CD4-positive, alpha-beta T cell treated with Interferon gamma for 1 hour (primary cell): ENCODE data around the gene CYTH4.

Experiments used
- DNase-seq: peaks from one replicate; pipeline ENCODE4 v3.0.0-alpha.2; 2020

The CYTH4 gene

DNA sequence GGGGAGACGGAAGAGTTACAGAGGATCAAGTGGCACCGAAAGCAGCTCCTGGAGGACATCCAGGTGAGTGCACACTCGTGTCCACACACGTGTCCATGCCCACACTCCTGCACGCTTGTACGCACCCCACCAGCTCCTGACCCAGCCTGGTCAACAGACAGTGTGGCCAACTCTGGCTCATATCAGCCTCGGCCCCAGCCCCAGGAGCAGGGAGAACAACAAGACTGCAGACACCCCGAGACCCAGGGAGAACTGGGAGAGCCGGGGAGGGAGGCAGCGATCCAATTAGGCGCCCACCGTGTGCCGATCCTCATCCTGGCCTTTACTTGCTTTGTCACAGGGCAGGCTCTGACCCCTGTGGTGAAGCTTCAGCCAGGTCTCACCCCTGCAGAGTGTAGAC lies 10.3 kb downstream of the CYTH4 start:
- DNase-seq = no peak

DNA sequence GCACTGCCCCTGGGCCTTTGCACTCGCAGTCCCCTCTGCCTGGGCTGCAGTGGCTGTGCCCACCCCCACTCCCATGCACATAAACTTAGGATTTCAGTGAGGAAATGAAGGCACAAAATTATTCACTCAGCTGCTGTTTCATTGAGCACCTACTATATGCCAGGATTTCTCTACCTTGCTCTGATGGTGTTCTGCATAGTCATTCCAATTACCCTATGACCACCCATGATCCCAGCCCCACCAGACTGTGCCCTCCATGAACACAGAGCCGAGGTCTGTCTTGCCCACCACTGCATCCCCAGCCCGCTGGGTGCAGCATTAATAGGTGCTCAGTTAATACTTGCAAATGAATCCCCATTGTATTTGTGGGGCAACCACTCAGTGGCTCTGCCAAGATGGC lies 10.9 kb downstream of the CYTH4 start:
- no peak for DNase-seq

DNA sequence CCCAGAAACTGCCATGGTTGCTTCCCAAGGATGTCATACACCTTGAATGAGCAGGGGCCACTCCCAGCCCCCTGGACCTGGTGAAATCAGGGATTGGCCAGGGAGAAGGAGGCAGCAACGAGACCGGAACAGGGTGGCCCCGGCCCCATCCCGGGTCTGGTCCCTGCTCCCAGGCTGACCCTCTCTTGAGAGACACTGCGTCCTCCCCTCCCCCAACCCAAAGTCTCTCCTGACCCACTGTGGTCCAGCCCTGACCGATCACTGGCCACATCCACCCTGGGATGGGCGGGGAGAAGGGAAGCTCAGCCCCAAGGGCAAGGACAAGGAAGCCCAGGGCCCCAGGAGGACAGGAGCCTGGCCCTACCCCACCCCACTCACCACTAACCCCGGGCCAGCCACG lies 12.4 kb downstream of the CYTH4 start:
- DNase-seq = no peak

DNA sequence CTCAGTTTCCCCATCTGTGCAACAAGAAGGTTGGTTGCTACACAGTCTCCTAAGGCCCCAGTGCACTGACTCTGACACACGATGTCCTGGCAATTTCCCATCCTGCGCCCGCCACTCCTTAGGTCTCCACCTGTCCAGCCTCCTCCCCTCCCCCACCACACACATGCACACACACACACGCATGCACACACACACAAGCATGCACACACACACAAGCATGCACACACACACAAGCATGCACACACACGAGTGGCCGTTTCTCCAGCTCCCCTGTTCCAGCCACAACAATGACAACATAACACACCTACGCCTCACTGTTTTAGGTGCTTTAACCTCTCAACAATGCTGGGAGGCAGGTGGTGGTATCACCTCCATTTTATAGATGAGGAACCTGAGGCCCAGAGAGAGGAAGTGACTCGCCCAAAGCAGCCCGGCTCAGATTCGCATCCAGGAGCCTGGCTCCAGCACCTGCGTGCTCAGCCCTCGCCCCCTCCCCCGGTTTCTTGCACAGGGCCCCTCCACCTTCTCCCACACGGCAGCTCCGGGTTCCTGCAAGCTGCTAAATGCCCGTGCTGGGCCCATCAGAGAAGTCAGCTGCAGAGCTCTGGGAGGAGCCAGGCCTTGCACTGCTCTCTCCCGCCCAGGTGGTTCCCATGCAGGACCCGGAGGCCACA lies 13.0 kb downstream of the CYTH4 start:
- DNase-seq = no peak

DNA sequence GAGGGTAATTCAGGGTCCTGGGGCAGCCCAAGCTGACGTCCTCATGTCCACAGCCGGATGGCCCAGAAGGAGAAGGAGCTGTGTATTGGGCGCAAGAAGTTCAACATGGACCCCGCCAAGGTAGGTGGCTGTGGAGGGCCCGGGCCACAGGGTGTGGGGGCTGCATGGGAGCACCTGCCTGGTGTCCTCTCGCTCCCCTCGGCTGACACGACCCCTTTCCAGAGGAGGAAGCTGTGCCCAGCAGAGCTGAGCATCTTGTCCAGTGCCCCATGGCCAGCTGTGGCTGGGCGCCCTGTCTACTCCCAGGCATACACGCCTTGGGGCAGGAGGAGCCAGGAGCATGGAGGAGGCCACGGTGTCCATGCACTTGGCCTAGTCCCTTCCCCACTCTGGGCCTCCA lies 13.6 kb downstream of the CYTH4 start:
- no peak for DNase-seq

DNA sequence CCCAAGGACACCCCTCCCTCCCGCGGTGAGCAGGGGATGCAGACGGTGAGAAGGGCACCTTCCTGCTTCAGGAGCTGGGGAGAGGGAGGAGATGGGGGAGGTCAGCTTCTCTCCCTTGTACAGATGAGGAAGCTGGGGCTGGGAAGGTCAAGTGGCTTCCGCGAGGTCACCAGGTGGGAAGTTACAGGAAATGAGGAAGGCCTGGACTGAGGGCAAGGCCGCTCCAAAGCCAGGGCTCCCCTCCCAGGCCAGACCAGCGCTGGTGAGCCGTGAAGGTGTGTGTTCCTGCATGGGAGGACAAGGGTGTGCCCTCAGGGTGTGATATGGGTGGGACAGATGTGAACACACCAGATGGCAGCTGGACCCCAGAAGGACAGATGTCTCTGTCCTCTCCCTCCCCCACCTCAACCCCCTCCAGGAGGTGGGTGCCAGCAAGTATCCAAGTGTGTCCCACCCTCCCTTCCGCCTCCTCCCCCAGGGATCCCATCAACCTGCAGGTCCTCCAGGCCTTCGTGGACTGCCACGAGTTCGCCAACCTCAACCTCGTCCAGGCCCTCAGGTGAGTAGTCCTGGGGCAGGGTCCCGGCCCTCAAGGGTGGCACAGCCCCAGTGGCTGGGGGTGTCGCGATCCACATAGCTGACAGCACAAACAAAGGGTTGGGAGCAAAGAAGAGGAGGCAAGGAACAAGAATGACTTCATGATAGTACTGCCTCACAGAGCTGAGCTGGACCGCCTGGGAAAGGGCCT lies 16.6 kb downstream of the CYTH4 start:
- DNase-seq = peak; percentile 20

DNA sequence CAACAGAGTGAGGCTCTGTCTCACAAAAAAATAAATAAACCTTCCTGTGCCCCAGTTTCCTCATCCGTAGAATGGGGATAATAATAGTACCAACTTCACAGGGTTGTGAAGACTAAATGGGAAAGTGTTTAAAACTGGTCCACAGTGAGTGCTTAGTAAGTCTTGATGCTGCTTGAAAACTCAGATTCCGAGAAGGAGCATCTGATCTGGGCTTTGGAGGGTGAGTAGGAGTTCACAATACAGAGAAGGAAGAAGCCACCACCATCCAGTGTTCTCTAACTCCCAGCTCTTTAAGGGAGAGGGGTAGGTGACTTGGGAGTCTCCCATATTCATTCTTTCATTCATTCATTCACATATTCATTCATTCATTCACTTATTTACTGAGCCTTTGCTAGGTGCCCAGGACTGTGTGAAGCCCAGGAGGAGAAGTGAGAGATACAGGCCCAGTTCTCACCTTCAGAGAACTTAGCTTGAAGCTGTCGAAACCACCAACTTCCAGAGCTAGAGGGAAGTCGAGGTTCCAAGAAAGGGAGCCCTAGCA lies 17.7 kb downstream of the CYTH4 start:
- no peak for DNase-seq

DNA sequence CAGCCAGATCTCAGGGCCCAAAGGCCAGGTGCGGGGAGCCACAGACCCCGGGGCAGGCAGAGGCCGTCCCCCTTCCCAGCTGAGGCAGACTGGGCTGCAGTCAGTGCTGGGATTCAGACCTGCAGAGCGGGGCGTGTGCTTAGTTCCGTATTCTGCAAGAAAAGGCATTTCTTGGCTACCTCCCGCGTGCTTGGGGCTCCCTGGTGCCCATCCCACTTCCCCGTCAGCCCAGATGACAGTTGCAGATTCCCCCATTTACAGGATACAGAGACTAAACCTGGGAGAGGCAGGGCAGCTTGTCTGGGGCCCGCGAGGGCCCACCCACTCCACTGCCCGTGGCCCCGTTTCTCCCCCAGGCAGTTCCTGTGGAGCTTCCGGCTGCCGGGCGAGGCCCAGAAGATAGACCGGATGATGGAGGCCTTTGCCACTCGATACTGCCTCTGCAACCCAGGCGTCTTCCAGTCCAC lies 18.3 kb downstream of the CYTH4 start:
- peak; percentile 31 for DNase-seq

DNA sequence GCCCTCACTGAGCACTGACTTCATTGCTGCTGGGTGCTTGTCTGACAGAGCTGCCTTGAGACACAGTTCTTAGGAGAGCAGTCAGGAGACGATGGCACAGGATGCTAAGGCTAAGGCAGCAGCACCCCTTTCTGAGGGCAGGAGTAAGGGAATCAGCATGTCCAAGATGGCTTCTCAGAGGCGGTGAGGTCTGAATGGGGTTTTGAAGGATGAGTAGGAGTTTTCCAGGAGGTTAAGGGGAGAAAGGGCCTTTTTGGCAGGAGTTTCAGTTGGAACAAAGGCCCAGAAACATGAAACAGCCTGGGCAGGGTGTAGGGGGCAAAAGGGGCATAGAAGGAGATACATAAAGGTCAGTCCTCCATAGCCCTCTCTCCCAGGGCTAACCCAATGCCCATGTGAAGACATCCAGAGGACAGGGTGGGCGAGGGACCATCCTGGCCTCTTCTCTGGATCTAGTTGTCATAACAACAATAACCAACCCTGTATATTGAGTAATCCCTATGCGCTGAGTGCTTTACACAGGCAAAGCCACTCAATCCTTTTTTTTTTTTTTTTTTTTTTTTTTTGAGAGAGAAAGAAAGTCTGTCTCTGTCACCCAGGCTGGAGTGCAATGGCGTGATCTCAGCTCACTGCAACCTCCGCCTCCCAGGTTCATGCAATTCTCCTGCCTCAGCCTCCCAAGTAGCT lies 19.0 kb downstream of the CYTH4 start:
- no peak for DNase-seq

DNA sequence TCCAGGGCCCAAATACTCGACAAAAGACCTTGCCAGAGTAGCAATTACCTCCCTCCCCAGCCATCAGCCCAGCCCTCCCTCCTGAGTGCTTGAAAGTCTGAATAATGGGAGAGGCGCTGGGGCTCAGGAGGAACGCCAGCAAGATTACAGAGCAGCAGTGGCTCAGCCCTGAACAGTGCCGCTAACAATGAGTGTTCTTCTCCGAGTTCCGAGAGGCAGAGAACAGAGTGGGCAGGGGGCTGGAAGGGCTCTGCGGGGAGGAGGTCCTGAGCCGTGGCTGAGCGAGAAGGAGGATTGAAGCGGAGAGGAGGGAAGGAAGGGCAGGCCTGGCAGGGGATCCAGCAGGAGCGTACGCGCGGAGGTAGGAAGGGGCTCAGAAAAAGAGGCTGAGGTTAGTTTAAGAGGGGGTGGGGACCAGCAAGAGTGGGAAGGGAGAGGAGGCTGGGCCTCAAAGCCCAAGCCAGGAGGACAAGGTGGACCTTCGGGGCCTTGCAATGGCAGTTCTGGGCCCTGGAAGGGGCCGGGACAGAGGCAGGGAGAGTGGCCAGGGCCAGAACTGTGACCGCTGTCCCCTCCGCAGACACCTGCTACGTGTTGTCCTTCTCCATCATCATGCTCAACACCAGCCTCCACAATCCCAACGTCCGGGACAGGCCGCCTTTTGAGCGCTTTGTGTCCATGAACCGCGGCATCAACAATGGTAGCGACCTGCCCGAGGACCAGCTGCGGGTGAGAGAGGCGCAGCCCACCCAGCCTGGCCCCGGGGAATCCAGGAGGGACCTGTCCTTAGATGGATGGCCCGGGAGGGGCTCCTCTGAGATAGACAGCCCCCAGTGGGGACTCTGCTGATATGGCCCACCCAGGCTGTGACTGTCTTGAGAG lies 20.6 kb downstream of the CYTH4 start:
- no peak for DNase-seq

DNA sequence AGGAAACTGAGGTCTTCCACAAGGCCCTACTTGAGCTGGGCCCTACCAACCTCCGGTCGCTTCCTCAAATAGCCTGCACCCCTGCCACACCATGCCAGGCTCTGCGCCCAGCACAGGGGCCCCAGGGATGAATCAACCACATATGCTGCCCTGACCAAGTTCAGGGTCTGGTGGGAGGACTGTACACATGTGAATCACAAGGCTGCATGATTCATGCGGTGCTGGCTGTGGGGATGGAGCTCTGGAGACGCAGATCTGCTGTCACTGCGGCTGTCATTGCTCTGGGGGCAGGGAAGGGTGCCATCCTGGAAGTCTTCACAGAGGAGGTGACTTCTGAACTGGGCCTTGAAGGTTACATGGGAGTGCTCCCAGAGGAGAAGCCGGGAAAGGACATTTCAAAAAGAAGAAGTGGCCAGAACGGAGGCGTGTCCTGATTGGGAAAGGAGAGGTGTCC lies 21.5 kb downstream of the CYTH4 start:
- DNase-seq = peak; percentile 73

DNA sequence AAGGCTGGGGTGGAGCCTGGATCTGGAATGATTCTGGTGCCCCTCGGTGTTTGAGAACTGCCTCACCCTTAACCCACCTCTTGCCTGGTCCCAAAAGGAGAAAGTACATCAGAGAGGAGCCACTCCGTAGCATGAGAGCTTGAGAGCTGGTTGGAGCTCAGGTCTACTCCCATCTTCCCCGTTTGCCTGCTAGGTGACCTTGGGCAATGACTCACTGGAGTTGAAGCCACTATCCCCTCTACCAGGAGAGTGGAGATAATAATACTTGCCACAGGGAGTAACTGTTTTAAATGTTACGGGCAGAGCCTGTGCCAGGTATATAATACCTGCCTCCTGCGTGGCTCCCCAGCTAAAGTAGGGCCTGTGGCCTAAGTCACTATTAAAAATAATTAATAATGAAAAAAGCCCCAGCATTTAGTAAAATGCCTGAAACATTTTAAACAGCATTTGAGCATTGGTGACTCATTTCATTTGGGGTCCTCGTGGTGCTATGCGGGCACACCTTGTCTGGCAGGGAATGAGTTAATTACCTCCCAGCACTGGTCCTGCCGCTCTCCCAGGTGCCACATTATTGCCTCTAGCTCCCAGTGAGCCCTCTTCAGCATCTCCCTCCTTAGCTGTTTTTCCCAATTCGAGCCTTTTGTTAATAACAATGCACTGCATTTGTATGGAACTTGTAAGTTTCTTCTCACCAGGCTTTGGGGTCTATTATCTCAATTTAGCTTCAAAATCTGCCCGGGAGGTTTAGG lies 22.5 kb downstream of the CYTH4 start:
- no peak for DNase-seq

DNA sequence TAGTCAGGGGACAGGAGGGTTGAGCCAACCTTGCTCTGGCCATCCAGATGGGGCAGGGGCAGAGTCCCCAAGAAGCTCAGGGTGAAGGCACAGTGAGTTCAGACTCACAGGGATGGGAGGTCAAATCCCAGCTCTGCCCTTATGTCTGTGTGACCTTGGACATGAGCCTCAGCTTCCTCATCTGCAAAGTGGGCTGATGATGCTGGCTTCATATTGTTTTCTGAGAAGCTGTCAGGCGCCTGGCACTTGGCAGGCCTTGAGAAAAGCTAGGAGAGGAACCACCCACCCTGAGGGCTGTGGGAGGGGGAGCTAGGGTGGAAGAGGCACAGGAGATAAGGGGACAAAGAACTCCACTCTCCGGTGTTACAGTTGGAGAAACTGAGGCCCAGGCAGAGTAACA lies 23.6 kb downstream of the CYTH4 start:
- no peak for DNase-seq

DNA sequence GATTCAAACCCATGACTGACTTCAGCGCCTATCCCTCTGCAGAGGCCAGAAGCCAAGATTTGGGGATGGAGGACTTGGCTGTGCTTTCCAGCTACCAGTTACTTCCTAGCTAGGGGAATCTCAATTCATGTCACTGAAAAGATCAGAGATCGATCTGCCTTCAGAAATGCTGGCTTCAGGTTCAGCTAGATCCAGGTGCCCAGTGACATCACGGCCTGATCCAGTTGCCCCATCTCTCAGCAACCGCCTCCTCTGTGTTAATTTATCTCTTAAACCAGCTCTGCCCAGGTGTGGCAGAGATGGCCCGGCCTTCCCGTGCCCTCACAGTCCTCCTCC lies 24.2 kb downstream of the CYTH4 start:
- DNase-seq = no peak

DNA sequence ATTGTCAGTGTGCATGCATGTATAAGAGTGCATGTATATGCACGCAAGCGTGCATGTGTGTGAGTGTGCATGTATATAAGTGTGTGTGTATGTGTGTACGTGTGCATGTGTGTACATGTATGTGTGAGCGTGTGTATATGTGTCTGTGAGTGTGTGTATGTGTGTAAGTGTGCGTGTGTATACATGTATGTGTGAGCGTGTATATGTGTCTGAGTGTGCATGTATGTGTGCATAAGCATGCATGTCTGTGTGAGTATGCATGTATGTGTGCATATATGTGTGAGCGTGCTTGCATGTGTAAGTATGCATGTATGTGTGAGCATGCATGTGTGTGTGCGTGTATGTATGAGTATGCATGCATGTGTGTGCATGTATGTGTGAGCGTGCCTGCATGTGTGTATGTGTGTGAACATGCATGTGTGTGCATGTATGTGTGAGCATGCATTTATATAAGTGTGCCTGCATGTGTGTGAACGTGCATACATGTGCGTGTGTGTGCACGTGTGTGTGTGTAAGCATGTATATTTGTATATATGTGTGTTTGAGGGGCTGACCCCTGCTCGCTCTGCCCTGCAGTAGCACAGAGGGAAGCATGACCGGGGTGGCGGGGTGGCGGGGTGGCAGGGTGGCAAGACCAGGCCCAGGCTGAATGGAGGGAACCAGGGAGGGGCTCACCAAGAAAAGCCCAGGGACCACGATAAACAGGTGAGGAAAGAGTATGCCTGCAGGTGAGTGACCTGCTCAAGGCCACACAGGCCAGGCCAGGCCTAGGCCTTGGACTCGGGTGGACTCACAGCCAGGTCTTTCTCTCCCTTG lies 26.3 kb downstream of the CYTH4 start:
- DNase-seq = no peak

DNA sequence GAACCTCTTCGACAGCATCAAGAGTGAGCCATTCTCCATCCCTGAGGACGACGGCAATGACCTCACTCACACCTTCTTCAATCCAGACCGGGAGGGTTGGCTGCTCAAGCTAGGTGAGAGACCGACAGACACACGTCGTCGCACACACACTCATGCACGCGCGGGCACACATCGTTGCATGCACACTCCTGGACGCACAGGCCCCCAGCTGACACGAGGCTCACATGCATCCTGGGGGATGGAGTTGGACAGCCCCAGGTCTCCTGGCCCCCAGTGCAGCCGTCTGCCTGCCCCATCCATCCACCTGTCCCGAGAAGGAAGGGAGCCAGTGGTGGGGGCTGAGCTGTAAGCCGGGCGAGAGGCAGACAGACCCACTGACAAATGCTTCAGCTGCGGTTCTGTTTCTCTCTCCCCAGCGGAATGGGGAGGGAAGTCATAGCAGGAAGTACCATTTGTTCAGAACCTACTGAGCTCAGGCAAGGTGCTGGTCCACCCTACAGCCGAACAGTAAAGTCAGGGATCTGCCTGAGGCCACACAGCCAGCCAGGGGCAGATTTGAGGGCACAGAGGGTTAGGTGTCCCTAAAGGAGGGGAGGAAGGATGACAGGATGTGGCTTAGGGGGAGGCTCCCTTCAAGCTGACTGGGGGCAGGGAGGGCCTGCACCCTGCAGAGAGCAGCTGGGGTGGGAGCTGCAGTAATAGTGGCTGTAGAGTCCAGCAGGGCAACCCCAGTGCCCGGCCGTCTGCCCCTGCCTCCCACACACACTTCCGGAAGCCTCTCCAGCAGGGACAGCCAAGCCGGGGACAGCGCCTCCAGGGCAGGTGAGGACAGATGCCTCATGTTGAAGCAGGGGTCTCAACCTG lies 27.1 kb downstream of the CYTH4 start:
- peak; percentile 31 for DNase-seq

DNA sequence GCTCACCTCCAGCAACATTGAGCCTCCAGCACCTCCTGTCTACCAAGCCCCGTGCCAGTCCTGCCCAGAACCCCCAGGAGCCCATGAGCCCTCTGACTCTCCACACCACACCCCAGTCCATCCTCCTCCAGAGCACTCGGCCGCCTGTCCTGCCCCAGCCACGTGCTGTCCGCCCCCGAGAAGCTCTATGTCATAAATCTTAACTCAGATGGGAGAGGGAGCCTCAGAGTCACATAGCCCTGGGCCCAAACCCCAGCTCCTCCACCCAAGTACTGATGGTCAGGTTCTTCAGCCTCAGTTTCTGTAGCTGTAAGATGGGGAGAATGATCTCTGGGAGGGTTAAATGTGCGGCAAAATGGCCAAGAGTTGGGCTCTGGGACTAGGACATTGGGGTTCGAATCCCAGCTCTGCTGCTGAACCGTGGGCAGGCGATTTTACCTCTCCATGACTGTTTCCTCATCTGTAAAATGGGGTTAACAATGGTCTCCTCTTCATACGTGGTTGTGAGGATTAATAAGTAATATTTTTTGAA lies 27.8 kb downstream of the CYTH4 start:
- no peak for DNase-seq

DNA sequence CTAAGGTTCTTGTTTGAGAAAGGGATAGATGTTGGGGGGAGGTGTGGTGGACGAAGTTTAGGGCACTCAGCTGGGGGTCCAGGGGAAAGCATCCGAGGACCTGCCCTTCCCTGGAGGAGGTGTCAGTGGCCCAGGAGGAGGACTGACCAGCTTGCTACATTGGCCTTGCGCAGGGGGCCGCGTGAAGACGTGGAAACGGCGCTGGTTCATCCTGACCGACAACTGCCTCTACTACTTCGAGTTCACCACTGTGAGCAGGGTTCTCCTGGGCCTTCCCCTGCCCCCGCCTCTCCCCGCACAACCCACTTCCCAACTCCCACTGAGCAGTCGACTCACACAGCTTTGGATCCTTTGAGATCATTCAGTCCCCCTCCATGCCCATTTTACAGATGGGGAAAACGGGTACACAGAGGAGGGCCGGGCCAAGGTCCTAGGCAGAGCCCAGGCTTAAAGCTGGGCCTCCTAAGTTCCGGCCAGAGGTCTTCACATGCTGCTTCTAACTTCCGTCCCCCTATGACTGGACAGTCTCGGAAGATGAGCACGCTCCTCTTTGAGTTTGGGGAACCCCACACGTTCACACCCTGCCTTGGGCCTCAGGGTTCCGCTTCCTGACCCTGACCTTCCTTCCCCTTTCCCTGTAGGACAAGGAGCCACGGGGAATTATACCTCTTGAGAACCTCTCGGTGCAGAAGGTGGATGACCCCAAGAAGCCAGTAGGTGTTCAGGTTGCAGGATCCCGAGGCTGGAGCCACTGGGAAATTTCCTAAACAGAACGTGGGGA lies 28.7 kb downstream of the CYTH4 start:
- peak; percentile 72 for DNase-seq

DNA sequence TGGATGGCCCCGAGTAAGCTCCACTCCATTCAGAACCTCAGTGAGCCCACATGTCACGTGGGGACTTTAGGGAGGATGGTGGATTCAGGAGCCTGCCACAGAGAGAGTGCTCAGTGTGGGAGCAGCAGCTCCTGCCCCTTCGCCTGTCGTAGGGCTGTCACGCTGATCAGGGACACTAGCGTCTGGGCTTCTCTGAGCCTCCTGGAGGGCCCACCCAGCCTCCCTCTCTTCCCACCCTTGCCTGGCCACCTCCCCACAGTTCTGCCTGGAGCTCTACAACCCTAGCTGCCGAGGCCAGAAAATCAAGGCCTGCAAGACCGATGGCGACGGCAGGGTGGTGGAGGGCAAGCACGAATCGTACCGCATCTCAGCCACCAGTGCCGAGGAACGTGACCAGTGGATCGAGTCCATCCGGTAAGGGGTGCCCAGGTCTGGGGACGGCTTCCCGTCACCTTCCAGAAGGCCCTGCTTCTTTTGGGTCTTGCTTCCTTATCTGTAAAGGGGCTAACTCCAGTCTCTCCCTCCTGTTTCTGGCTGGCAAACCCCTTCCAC lies 29.5 kb downstream of the CYTH4 start:
- no peak for DNase-seq
